ENCODE measurements around the gene MMP28. TPM values are rescaled to one million over a fixed set of nuclear protein-coding genes. Genes with fewer than 3 reads are reported as not detected.

MMP28 gene
- total RNA-seq, 1 experiment from 2014 or later: not detected

DNA sequence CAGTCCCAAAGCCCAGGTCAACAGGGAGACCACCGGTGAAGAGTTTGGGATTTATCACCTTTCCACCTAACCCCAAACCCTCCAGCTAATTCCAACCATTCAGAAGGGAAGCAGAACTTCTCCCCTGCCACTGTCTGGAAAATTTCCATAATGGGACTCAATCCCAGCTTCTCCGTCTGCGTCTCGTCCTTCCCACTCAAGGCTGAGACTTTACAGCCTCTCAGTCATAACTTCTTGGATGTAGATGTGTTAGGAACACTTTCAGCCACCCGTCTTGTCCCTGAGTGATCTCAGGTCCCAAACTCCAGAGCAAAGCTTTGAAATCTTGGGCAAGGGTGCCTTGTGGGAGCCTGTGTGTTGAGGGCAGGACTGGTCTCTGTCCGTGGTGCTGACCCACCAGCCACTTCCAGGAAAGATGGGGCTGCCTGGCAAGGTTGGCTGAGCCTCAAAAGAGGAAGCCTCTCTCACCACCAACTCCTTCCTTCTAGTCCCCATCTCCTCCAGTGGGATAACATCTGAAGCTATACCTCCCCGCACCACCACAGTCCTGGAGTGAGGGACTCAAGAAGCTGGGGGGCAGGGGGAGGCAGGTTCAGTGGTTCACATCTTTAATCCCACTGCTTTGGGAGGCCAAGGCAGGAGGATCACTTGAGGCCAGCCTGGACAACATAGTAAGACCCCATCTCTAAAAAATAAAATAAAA lies 51.7 kb downstream of the MMP28 start:
- peak; percentile 30 for DNase-seq
- Mint-ChIP-seq H3K36me3 (ENCODE audit: insufficient read depth, unreplicated experiment) (no peaks in the 10 kb centered on the region), H3K4me3 (ENCODE audit: low read depth, unreplicated experiment) (no peak overlapping the region), H3K27me3 (ENCODE audit: unreplicated experiment) (peaks cover 82% of the 10 kb centered on the region), H3K4me1 (ENCODE audit: low read depth, unreplicated experiment) (no peaks in the 10 kb centered on the region), H3K27ac (ENCODE audit: unreplicated experiment) (no peak overlapping the region), H3K9me3 (ENCODE audit: low read depth, unreplicated experiment) (no peaks in the 10 kb centered on the region)
- TF ChIP-seq, protein P1, sequence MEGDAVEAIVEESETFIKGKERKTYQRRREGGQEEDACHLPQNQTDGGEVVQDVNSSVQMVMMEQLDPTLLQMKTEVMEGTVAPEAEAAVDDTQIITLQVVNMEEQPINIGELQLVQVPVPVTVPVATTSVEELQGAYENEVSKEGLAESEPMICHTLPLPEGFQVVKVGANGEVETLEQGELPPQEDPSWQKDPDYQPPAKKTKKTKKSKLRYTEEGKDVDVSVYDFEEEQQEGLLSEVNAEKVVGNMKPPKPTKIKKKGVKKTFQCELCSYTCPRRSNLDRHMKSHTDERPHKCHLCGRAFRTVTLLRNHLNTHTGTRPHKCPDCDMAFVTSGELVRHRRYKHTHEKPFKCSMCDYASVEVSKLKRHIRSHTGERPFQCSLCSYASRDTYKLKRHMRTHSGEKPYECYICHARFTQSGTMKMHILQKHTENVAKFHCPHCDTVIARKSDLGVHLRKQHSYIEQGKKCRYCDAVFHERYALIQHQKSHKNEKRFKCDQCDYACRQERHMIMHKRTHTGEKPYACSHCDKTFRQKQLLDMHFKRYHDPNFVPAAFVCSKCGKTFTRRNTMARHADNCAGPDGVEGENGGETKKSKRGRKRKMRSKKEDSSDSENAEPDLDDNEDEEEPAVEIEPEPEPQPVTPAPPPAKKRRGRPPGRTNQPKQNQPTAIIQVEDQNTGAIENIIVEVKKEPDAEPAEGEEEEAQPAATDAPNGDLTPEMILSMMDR (IDR thresholded peaks at IDR 0.05; ENCODE audit: unreplicated experiment): no peak
- BruUV-seq (replicated peaks): no TSS peak
- intact Hi-C loops (cut with micrococcal nuclease; ENCODE audit: unreplicated experiment): loop anchor here (10.0 kb wide), 1 partner anchor 429 kb away; no protein-coding TSS in a partner anchor
- CTCF ChIA-PET: no interaction called here

DNA sequence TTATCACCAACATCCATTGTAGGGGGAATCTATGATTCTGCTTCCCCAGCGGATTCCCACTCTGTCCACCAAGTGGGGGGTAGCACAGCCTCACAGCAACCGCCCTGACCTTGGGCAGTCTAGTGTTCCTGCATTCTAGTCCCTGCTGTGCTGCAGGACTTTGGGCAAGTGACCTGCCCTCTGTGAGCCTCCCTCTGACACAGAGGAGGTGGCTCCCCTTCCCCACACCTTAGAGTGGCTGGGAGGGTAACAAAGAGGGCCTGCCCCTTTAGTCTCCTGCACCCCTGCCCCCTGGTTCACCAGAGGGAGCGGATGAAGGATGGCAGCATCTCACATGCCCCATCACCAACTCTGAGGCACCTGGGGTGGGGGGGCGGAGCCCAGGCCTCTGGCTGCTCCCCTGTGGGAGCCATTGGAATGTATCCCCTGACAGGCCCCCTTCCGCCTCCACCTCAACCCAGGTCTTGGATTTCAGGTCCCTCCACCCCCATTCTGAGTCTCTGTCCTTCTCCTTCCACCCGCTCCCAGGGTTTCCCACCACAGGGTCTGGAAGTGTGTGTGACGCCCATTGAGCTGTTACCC lies 52.5 kb downstream of the MMP28 start:
- no peaks in the 10 kb centered on the region for H3K4me1 Mint-ChIP-seq (ENCODE audit: low read depth, unreplicated experiment)
- CTCF ChIA-PET: no interaction called here
- BruUV-seq (replicated peaks): no TSS peak

DNA sequence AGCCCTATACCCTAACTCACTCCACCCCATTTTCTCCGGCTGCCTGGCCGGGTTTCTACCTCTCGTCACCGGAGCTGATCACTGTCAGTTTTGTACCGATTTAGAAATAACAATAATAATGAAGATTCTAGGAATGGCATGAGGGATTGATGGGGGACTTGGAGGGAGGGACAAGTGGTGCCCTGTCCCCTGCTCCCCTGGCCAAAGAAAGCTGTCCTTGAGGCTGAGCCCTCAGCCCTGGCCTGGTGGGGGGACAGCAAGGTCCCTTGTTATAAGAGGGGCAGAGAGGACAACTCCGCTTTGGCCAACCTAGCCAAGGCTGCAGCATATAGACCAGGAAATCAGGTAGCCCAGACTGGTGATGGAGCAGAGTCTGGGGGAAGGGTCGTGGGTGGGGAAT lies 52.9 kb downstream of the MMP28 start:
- no peak overlapping the region for H3K4me3 Mint-ChIP-seq (ENCODE audit: low read depth, unreplicated experiment)
- no peaks in the 10 kb centered on the region for H3K9me3 Mint-ChIP-seq (ENCODE audit: low read depth, unreplicated experiment)
- DNase-seq: no peak
- no TSS peak for BruUV-seq (replicated peaks)
- H3K27ac Mint-ChIP-seq (ENCODE audit: unreplicated experiment): no peak overlapping the region
- no peaks in the 10 kb centered on the region for H3K4me1 Mint-ChIP-seq (ENCODE audit: low read depth, unreplicated experiment)
- CTCF ChIA-PET: no interaction called here
- no peaks in the 10 kb centered on the region for H3K36me3 Mint-ChIP-seq (ENCODE audit: insufficient read depth, unreplicated experiment)
- TF ChIP-seq, protein P1 (IDR thresholded peaks at IDR 0.05; ENCODE audit: unreplicated experiment): no peak
- intact Hi-C loops (cut with micrococcal nuclease; ENCODE audit: unreplicated experiment): loop anchor here (10.0 kb wide), 1 partner anchor 428 kb away; no protein-coding TSS in a partner anchor
- H3K27me3 Mint-ChIP-seq (ENCODE audit: unreplicated experiment): peaks cover 78% of the 10 kb centered on the region

More for the DNA sequence above, 52.5 kb downstream of the MMP28 start:
- no peak overlapping the region for H3K27ac Mint-ChIP-seq (ENCODE audit: unreplicated experiment)
- intact Hi-C loops (cut with micrococcal nuclease; ENCODE audit: unreplicated experiment): loop anchor here (10.0 kb wide), 1 partner anchor 428 kb away; no protein-coding TSS in a partner anchor
- H3K4me3 Mint-ChIP-seq (ENCODE audit: low read depth, unreplicated experiment): no peak overlapping the region
- peaks cover 78% of the 10 kb centered on the region for H3K27me3 Mint-ChIP-seq (ENCODE audit: unreplicated experiment)
- H3K36me3 Mint-ChIP-seq (ENCODE audit: insufficient read depth, unreplicated experiment): no peaks in the 10 kb centered on the region
- H3K9me3 Mint-ChIP-seq (ENCODE audit: low read depth, unreplicated experiment): no peaks in the 10 kb centered on the region
- TF ChIP-seq, protein P1 (IDR thresholded peaks at IDR 0.05; ENCODE audit: unreplicated experiment): no peak
- no peak for DNase-seq

DNA sequence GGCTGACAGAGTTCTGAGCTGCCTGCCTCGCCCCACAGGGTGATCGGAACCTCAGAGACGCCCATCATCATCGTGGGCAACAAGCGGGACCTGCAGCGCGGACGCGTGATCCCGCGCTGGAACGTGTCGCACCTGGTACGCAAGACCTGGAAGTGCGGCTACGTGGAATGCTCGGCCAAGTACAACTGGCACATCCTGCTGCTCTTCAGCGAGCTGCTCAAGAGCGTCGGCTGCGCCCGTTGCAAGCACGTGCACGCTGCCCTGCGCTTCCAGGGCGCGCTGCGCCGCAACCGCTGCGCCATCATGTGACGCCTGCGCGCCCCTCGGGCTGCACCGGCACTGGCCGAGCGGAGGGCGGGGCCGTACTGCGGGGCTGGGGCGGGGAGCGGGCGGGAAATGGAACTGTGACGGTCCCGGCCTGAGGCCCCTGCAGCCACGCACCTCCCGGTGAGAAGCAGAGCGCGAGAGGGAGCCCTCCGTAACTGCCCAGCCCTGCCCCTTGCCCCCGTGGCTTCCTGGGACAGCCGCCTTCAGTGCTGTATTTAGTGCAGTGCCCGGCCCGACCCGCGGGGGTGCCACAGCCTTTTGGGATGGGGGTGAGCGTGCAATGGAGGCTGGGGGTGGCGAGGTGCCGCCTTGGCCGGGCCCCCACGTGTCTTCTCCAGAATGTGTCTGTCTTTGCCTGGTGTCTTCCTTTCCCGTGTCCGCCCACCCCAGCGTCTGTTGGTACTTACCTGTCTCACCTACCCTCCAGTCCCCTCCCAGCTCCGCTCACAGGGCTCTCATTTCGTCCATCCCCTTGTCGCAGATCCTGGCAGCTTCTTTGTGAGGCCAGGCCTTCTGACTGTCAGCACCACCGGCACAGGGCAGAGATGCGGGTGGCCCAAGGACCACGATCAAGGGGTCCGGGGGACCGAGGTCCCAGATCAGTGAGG lies 54.2 kb downstream of the MMP28 start:
- no peak for DNase-seq
- H3K9me3 Mint-ChIP-seq (ENCODE audit: low read depth, unreplicated experiment): no peaks in the 10 kb centered on the region
- H3K4me3 Mint-ChIP-seq (ENCODE audit: low read depth, unreplicated experiment): no peak overlapping the region
- no peak overlapping the region for H3K27ac Mint-ChIP-seq (ENCODE audit: unreplicated experiment)
- CTCF ChIA-PET: no interaction called here
- no TSS peak for BruUV-seq (replicated peaks)
- TF ChIP-seq, protein P1 (IDR thresholded peaks at IDR 0.05; ENCODE audit: unreplicated experiment): no peak
- no peaks in the 10 kb centered on the region for H3K36me3 Mint-ChIP-seq (ENCODE audit: insufficient read depth, unreplicated experiment)
- no peaks in the 10 kb centered on the region for H3K4me1 Mint-ChIP-seq (ENCODE audit: low read depth, unreplicated experiment)
- intact Hi-C loops (cut with micrococcal nuclease; ENCODE audit: unreplicated experiment): loop anchor here (10.0 kb wide), 1 partner anchor 426 kb away; no protein-coding TSS in a partner anchor
- H3K27me3 Mint-ChIP-seq (ENCODE audit: unreplicated experiment): peaks cover 78% of the 10 kb centered on the region
